Loucy (cell line): ENCODE measurements around the gene TSPAN3.

Source experiments
- EZH2phosphoT487 ChIP-seq: fragments of 200-600 bp; IDR thresholded peaks from 2 replicates; pipeline ENCODE4 v1.6.1; 2018; ENCODE audit warnings: antibody characterized with exemption, mild to moderate bottlenecking, moderate library complexity, borderline replicate concordance
- TF ChIP-seq, protein P1 (sequence below): fragments of 200-600 bp; sonication (generic); conservative IDR thresholded peaks from 2 replicates; pipeline ENCODE4 v1.5.1; 2014; ENCODE audit warnings: mild to moderate bottlenecking, antibody characterized with exemption, low read length

DNA sequence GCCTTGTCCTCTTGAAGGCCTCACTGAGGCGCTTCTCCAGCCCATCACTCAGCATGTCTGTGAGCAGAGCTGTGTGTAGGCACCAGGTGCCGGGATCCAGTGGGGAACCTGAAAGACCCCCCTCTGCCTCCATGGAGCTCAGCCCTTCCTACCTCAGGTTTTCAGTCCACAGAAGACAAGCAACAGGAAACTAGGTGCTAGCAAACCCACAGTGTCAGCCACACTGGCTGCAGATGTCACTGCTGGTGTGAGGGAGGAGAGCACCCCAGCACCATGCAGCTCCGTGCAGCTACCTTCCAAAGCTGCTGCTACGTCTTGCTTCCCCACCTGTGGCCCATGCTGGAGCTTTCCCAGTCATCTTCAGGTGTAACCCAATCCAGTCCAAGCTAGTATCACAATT is 58.0 kb downstream of the TSPAN3 start:
- TF ChIP-seq, protein P1, sequence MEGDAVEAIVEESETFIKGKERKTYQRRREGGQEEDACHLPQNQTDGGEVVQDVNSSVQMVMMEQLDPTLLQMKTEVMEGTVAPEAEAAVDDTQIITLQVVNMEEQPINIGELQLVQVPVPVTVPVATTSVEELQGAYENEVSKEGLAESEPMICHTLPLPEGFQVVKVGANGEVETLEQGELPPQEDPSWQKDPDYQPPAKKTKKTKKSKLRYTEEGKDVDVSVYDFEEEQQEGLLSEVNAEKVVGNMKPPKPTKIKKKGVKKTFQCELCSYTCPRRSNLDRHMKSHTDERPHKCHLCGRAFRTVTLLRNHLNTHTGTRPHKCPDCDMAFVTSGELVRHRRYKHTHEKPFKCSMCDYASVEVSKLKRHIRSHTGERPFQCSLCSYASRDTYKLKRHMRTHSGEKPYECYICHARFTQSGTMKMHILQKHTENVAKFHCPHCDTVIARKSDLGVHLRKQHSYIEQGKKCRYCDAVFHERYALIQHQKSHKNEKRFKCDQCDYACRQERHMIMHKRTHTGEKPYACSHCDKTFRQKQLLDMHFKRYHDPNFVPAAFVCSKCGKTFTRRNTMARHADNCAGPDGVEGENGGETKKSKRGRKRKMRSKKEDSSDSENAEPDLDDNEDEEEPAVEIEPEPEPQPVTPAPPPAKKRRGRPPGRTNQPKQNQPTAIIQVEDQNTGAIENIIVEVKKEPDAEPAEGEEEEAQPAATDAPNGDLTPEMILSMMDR = no peak
- no peak for TF ChIP-seq EZH2phosphoT487
